ENCODE data around the gene SEC14L5. TPM values are rescaled to one million over a fixed set of nuclear protein-coding genes. Genes with fewer than 3 reads are reported as not detected.
"Not testable (repeated sequence)": the region's sequence is repeated elsewhere in the genome, so short reads cannot be mapped to it uniquely, and the experiment has no call there.

Gene SEC14L5
- total RNA-seq, 1 experiment from 2014 or later = not detected

DNA sequence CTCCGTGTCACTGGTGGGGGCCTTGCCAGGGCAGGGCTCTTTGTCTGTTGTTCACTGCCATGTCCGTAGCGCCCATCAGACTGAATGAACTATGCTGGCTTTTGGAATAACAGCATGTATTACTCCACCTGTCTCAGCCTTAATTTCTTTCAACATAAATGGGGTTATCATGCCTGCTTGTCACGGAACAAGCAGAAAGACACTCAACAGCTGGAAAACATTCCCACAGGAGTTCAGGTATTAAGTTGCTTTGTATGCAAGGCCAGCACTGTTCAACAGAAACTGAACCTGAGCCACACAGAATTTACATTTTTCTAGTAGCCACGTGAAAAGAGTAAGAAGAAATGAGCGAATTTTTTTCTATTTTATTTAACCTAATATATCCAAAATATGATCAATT is 34.3 kb upstream of the SEC14L5 start:
- H3K27ac ChIP-seq = no peak overlapping the region
- no peaks in the 10 kb centered on the region for H3K36me3 ChIP-seq
- H3K4me3 ChIP-seq = no peak overlapping the region
- no peaks in the 10 kb centered on the region for H3K27me3 ChIP-seq
- peaks cover 22% of the 10 kb centered on the region for H3K4me1 ChIP-seq
- DNase-seq = peak in 1 of 2 experiments; percentile 61
- H3K9me3 ChIP-seq (replicated peaks) = peaks cover 13% of the 10 kb centered on the region

DNA sequence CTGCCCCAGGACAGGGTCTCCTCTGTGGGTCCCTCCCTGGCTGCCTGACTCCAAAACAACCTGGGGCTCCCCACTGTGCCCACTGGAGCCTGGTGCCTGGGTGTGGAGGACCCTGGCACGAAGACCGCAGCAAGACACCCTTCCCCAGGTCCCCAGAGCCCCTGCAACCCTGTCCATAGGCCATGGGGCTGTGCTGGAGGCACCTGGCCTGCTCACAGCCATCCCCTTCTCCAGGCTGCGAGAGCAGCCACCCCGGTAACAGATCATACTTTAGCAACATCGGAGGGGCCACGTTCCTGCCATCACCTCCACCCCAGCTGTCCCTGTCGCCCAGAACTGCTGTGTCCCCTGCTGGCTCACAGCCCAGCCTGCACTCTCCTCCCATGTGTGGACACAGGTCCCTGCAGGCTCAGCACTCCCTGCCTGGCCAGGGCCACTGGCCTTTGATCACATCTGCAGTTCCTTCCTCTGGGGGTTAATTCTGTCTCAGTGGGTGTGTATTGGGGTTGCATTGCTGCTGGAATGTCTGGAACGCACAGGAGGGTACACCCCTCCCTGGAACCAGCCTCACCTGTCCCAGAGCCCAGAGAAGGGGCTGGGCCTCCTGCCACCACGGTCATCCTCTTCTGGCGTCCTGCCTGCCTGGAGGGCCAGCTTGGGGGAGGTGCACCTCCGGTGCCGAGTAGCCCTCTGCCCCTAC is 33.4 kb upstream of the SEC14L5 start:
- Histone ChIP-seq H3K27me3 (no peaks in the 10 kb centered on the region), H3K9me3 (replicated peaks) (peaks cover 13% of the 10 kb centered on the region), H3K36me3 (no peaks in the 10 kb centered on the region), H3K27ac (no peak overlapping the region), H3K4me1 (peaks cover 22% of the 10 kb centered on the region), H3K4me3 (no peak overlapping the region)
- peak; percentile 54 to 65 for DNase-seq

DNA sequence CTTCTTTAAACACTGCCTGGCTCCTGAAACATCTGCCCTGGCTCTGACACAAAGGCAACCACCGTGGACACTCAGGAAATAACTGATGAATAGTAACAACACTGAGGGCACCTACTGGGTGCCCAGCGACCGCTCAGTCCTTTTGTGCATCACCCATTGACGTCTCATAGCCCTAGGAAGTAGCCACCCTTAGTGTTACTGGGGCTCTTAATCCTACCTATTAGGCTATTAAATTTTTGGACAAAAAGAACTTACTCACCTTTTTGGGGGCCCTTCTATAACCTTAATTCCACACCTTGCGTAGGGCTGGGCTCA is 32.9 kb upstream of the SEC14L5 start:
- no peak for DNase-seq
- Histone ChIP-seq H3K9me3 (replicated peaks) (peaks cover 13% of the 10 kb centered on the region), H3K4me3 (no peak overlapping the region), H3K27me3 (no peaks in the 10 kb centered on the region), H3K4me1 (peaks cover 22% of the 10 kb centered on the region), H3K27ac (no peak overlapping the region), H3K36me3 (no peaks in the 10 kb centered on the region)

DNA sequence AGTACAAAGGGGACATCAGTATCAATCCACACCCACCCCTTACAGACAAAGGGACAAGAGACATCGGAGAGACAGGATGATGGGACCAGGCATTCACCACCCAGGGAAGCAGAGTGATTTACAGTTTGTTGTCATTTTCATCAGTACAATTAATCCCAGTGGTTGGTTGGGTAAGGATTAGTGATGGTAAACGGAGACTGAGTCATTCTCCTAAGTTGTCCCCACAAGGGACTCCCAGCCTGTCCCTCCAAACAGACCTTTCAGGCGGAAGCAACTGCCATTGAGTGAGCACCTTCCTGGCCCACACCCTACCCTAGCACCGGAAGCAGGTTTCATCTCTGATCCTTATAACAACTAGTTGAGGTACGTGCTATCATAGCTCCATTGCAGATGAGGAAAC is 32.3 kb upstream of the SEC14L5 start:
- Histone ChIP-seq H3K9me3 (replicated peaks) (peaks cover 13% of the 10 kb centered on the region), H3K36me3 (no peaks in the 10 kb centered on the region), H3K27ac (no peak overlapping the region), H3K4me3 (no peak overlapping the region), H3K4me1 (peaks cover 22% of the 10 kb centered on the region), H3K27me3 (no peaks in the 10 kb centered on the region)
- no peak for DNase-seq

DNA sequence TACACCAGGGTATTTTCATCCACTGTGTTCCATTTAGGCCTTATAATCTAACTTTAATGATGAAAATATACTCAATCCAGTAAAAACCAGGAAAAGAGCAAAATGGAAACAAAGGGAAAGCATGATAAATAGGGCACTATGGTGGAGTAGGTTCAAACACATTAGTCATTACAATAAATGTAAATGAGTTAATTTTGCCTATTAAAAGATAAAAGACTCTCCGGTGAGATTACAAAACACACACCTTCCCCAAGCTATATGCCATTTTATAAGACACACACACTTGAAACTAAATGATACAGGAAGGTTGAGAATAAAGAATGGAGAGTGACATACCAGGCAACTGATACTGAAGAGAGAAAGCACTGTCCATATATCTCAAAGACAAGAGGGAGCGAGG is 31.2 kb upstream of the SEC14L5 start:
- Histone ChIP-seq H3K27ac (no peak overlapping the region), H3K27me3 (no peaks in the 10 kb centered on the region), H3K4me3 (no peak overlapping the region), H3K36me3 (no peaks in the 10 kb centered on the region), H3K9me3 (replicated peaks) (peaks cover 13% of the 10 kb centered on the region), H3K4me1 (peaks cover 22% of the 10 kb centered on the region)
- no peak for DNase-seq

DNA sequence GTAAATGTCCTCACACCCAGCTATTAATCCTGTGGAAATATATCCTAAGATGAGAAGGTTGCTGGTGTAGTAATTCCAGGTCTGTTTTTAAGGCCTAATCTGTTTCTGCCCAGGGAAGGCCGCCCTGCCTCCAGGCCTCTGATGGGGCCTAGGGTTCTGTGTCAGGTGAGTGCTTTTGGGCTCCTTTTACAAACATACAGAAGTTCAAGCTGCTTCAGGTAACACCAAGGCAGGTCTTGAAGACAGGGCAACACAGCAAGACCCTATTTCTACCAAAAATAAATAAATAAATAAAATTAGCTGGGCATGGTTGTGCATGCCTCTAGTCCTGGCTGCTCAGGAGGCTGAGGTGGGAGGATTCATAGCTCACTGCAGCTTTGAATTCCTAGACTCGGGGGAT is 30.5 kb upstream of the SEC14L5 start:
- peaks cover 22% of the 10 kb centered on the region for H3K4me1 ChIP-seq
- H3K27ac ChIP-seq = no peak overlapping the region
- no peaks in the 10 kb centered on the region for H3K27me3 ChIP-seq
- peaks cover 13% of the 10 kb centered on the region for H3K9me3 ChIP-seq (replicated peaks)
- H3K36me3 ChIP-seq = no peaks in the 10 kb centered on the region
- no peak for DNase-seq
- H3K4me3 ChIP-seq = no peak overlapping the region

DNA sequence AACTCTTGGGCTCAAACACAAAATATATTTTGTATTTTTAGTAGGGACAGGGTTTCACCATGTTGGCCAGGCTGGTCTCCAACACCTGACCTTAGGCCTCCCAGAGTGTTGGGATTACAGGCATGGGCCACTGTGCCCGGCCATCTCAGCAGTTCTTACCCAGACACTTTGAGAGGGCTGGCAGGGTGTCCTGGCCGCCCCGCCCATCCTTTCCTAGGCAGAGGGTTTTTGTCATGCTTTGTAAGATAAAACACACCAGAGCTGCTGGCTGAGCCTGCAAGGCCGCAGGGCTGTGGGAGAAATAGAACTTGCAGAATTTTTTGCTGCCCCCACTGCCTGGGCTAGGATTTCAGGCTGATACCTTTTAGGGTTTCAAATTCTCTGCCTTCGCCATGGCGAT is 29.9 kb upstream of the SEC14L5 start:
- DNase-seq = no peak
- peaks cover 13% of the 10 kb centered on the region for H3K9me3 ChIP-seq (replicated peaks)
- no peaks in the 10 kb centered on the region for H3K36me3 ChIP-seq
- H3K27me3 ChIP-seq = 0 out of 2 replicates have a peak, but pooled peaks cover 4% of the 10 kb centered on the region
- no peak overlapping the region for H3K27ac ChIP-seq
- peaks cover 21% of the 10 kb centered on the region for H3K4me1 ChIP-seq
- no peak overlapping the region for H3K4me3 ChIP-seq

DNA sequence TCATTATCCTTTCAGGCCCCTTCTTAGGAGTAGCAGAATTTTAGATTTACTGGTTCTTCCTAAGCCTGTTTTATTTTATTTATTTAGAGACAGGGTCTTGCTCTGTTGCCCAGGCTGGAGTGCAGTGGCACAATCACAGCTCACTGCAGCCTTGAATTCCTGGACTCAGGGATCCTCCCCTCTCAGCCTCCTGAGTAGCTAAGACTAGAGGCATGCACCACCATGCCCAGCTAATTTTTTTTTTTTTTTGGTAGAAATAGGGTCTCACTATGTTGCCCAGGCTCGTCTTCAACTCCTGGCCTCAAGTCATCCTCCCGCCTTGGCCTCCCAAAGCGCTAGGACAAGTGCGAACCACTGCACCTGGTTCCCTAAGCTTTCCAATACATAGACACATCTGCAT is 28.5 kb upstream of the SEC14L5 start:
- not testable (repeated sequence) for H3K36me3 ChIP-seq, H3K4me3 ChIP-seq, H3K4me1 ChIP-seq, DNase-seq, H3K27ac ChIP-seq
- H3K9me3 ChIP-seq (replicated peaks) = peaks cover 13% of the 10 kb centered on the region
- H3K27me3 ChIP-seq = peaks cover 12% of the 10 kb centered on the region

DNA sequence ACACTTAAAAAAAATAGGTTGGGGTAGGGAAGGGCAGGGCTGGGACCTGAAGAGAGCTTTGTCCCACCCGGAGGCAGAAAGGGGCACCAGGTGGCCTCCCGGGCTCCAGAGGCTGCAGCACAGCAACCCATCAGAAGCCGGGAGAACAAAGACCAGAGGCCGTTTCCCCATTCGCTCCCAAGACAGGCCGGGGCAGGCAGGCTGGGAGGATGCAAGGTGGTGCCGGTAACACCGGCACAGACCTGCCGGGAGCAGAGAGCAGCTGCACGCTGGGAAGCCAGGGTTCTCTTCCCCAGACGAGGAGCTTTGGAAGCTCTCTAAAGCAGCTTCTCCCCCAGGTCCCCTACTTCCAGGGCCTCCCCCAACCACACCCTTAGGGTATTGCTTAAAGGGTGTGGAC is 26.7 kb upstream of the SEC14L5 start:
- Histone ChIP-seq H3K27ac (no peak overlapping the region), H3K4me1 (no peaks in the 10 kb centered on the region)
- no peak for DNase-seq

DNA sequence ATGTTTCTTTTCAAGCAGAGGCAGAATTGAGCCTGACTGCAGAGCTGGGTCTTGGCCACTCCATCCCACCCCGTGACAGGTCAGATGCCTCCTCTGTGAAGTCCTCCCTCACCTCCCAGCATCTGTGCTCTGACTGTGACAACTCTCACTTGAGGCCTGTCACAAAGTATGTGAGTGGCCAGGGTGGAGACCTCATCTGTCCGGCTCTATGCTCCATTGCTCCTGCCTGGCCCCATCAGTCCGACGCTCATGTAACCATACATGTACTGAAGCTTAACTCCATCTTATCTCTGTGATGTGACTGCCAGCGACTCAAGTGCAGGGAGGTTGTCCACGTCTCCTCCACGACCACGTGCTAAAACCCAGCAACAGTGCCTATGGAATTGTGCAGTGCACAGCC is 24.7 kb upstream of the SEC14L5 start:
- Histone ChIP-seq H3K27ac (no peak overlapping the region), H3K4me3 (no peak overlapping the region), H3K27me3 (peaks cover 24% of the 10 kb centered on the region), H3K9me3 (replicated peaks) (no peaks in the 10 kb centered on the region), H3K36me3 (no peaks in the 10 kb centered on the region), H3K4me1 (no peaks in the 10 kb centered on the region)
- no peak for DNase-seq

More for the DNA sequence above, 26.7 kb upstream of the SEC14L5 start:
- no peaks in the 10 kb centered on the region for H3K36me3 ChIP-seq
- H3K27me3 ChIP-seq = peaks cover 24% of the 10 kb centered on the region
- H3K4me3 ChIP-seq = no peak overlapping the region
- H3K9me3 ChIP-seq (replicated peaks) = peaks cover 11% of the 10 kb centered on the region

DNA sequence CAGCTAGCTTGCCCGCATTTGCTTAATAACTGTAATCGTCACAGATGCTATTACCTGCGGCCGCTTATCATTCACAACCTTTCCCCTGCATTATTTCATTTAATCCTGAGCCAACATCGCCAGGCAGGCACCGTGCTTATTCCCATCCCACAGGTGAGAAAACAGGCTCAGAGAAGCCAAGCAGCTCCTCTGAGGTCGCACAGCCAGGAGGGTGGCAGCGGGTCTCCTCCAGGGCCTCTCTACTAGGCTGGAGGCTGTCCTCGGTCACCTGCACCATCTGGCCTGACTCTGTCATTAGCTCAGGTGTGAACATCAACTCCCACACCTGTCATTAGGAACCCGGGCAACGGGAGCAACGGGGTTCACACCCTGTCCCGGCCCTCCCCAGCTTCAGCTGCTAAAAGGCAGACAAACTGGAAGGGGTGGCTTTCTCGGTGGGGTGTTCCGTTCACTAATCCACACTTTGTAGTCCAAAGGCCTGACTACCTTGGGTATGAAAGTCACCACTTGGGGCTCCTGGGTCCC is 24.2 kb upstream of the SEC14L5 start:
- Histone ChIP-seq H3K9me3 (replicated peaks) (no peaks in the 10 kb centered on the region), H3K36me3 (no peaks in the 10 kb centered on the region), H3K4me1 (no peaks in the 10 kb centered on the region), H3K27me3 (peaks cover 24% of the 10 kb centered on the region), H3K27ac (no peak overlapping the region), H3K4me3 (no peak overlapping the region)
- no peak for DNase-seq

DNA sequence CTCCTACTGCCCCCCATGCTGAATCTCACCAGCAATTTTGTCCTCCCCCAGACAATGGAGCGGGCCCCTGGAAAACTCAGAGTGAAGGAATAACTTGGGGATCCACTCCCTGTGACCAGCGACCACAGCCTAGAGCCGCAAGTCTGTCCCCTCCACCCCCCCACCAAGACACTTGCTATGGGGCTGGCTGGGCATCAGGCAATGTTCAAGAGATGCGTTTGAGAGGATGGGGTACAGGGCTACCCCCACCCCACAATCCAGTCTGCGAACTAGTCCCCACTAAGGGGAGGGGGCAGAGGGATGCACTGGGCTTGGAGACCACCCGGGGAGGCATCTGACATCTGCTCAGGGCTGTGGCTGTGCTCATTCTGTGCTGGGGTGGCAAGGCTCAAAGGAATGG is 23.5 kb upstream of the SEC14L5 start:
- Histone ChIP-seq H3K4me1 (no peaks in the 10 kb centered on the region), H3K27ac (no peak overlapping the region), H3K36me3 (no peaks in the 10 kb centered on the region), H3K27me3 (peaks cover 24% of the 10 kb centered on the region), H3K9me3 (replicated peaks) (no peaks in the 10 kb centered on the region), H3K4me3 (no peak overlapping the region)
- DNase-seq = no peak

DNA sequence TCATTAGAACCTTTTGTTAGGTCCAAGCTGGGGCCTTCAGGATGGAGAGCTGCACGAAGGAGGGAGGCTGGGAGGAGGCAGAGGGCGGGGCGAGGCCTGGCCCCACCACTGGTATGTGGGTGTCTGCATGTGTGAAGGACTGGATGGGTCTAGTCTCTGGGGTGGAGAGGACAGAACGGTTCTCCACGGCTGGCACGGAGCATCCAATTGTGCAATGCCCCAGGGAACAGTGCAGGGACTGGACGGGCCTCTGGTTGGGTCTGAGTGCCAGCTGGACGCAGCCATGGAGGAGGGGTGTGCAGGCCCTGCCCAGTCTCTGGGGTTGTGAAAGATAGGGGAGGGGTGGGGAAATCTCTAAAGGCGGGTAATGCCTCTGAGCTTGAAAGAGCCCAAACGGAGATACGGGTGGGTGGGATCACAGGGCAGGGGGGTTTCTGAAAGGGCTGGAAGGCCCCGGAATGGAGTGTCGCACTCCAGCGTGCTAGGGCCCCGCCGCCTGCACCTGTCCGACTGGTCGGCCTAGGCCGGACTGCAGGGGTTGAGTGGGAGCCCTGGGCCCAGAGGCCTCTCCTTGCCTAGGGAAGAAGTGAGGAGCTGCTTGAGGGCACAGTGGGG is 22.8 kb upstream of the SEC14L5 start:
- Histone ChIP-seq H3K27ac (no peak overlapping the region), H3K4me3 (no peak overlapping the region), H3K27me3 (peaks cover 24% of the 10 kb centered on the region), H3K4me1 (peaks cover 4% of the 10 kb centered on the region; the same call in 1 of the 2 replicates), H3K36me3 (no peaks in the 10 kb centered on the region), H3K9me3 (replicated peaks) (no peaks in the 10 kb centered on the region)
- no peak for DNase-seq

DNA sequence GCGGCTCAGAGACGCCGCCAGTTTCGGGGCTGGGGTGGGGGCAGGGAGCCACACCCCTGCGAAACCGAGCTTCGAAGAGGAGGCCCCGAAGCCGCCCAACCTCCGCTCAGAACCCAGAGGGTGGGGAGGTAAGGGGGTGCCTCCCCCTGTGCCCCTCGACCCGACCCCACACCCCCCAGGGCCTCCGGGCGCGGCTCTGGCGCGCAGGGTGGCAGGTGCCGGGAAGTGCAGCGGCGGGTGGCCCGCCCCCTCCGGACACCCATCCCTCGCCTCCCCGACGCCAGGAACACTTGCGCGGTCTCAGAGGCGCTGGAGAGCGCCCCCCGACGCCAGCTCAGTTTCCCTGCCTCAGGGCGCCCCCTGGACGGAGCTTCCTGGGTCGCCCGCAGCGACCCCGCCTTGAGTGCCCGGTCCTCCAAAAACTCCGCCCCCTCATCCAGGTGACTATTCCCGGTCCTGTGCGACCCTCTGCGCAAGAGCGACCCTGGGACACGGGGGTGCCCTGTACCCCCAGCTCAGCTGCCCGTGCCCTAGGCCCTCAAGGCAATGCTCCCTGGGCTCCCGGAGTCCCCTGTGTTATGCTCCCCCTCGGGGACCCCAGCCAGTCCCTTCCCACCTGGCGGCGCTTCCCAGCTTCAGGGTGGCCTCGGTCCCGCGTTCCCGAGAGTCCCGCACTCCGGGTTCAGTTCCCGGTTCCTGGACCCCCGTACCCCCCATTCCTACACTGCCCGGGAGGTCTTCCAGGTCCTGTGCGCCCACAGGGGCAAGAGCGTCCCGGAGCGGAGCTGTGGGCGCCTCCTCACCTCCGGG is 21.7 kb upstream of the SEC14L5 start:
- Histone ChIP-seq H3K27me3 (peaks cover 24% of the 10 kb centered on the region), H3K4me1 (peaks cover 12% of the 10 kb centered on the region; the same call in 1 of the 2 replicates), H3K9me3 (replicated peaks) (no peaks in the 10 kb centered on the region), H3K36me3 (no peaks in the 10 kb centered on the region), H3K4me3 (no peak overlapping the region), H3K27ac (no peak overlapping the region)
- no peak for DNase-seq

Measured in SJCRH30 (cell line).